HepG2 (cell line): ENCODE data around the gene HYDIN. TPM values are rescaled to one million over a fixed set of nuclear protein-coding genes. Genes with fewer than 3 reads are reported as not detected.

Experiments
- DMAP1 ChIP-seq: IDR thresholded peaks from 2 replicates; pipeline ENCODE4 v1.6.1; 2016
- FOXP1 ChIP-seq, 2 experiments: fragments of 450-650 bp in 1 of 2; IDR thresholded peaks; 2 replicates each; pipeline ENCODE4 v1.6.1; 2017 to 2018; ENCODE audit warnings: antibody characterized with exemption in 1 of 2
- HOXA3 ChIP-seq: sonication (generic); formaldehyde crosslinking; IDR thresholded peaks from 2 replicates; pipeline ENCODE4 v1.5.0; 2020; ENCODE audit warnings: missing genetic modification reagents
- MTF1 ChIP-seq: sonication (generic); formaldehyde crosslinking; IDR thresholded peaks from 2 replicates; pipeline ENCODE4 v1.5.0; 2020; ENCODE audit warnings: missing genetic modification reagents
- MXD4 ChIP-seq: IDR thresholded peaks from 2 replicates; pipeline ENCODE4 v1.6.1; 2016; ENCODE audit warnings: mild to moderate bottlenecking, missing biosample characterization, missing genetic modification reagents
- STAG1 ChIP-seq: sonication (generic); formaldehyde crosslinking; IDR thresholded peaks from 2 replicates; pipeline ENCODE4 v1.4.0; 2020; ENCODE audit warnings: missing genetic modification reagents
- ZNF180 ChIP-seq: sonication (generic); formaldehyde crosslinking; IDR thresholded peaks from 2 replicates; pipeline ENCODE4 v1.4.0; 2020; ENCODE audit warnings: low read depth, missing genetic modification reagents, borderline replicate concordance
- ZNF253 ChIP-seq: sonication (generic); formaldehyde crosslinking; IDR thresholded peaks from 2 replicates; pipeline ENCODE4 v1.8.0; 2022; ENCODE audit warnings: mild to moderate bottlenecking, missing genetic modification reagents, borderline replicate concordance
- ZNF256 ChIP-seq: sonication (generic); formaldehyde crosslinking; conservative IDR thresholded peaks from 2 replicates; pipeline ENCODE4 v1.4.0; 2020; ENCODE audit warnings: missing genetic modification reagents
- ZNF558 ChIP-seq: sonication (generic); formaldehyde crosslinking; IDR thresholded peaks from 2 replicates; pipeline ENCODE4 v1.9.0; 2022; ENCODE audit warnings: mild to moderate bottlenecking, missing genetic modification reagents, borderline replicate concordance
- polyA plus RNA-seq, 8 experiments: library from polyadenylated mRNA; depleted of rRNA in 3 of 8; stranded (reverse) in 7 of 8; unstranded in 1 of 8; fragments of >200 nt; fragmentation: Illumina TruSeq in 4 of 8; extraction: Trizol in 4 of 8; gene quantifications; 2 replicates each; pipeline versions ENCODE4 v1.2.1 to v1.2.3, GENCODE V29; 2011 to 2016; ENCODE audit warnings: low read depth in 4 of 8, missing spikeins in 1 of 8, mixed read lengths in 1 of 8; ENCODE audit not compliant: insufficient read depth in 1 of 8
- total RNA-seq, 5 experiments: library from RNA; depleted of rRNA; stranded (reverse); fragments of >200 nt; fragmentation: Illumina TruSeq; extraction: Trizol; gene quantifications; 2 replicates each; pipeline ENCODE4 v1.2.3, GENCODE V29; 2016; ENCODE audit warnings: low read depth in 1 of 5
- TF ChIP-seq, protein P1 (sequence below): sonication (generic); formaldehyde crosslinking; IDR thresholded peaks from 2 replicates; pipeline ENCODE4 v1.5.0; 2020; ENCODE audit warnings: missing genetic modification reagents
- TF ChIP-seq, protein P2 (sequence below): sonication (generic); formaldehyde crosslinking; IDR thresholded peaks from 2 replicates; pipeline ENCODE4 v1.5.0; 2020; ENCODE audit warnings: missing genetic modification reagents
- TF ChIP-seq, protein P3 (sequence below), 2 experiments: fragments of 450-650 bp in 1 of 2; sonication (generic) in 1 of 2; formaldehyde crosslinking in 1 of 2; IDR thresholded peaks; 2 replicates each; pipeline versions ENCODE4 v1.6.1 to v1.8.0; 2016 to 2022; ENCODE audit warnings: antibody characterized with exemption in 1 of 2, mild to moderate bottlenecking in 1 of 2, missing genetic modification reagents in 1 of 2
- TF ChIP-seq, protein P4 (sequence below): IDR thresholded peaks from 2 replicates; pipeline ENCODE4 v1.6.1; 2016; ENCODE audit warnings: low read depth, borderline replicate concordance
- TF ChIP-seq, protein P5 (sequence below): IDR thresholded peaks from 2 replicates; pipeline ENCODE4 v1.6.1; 2016; ENCODE audit warnings: missing compliant biosample characterization, missing genetic modification reagents, borderline replicate concordance

The HYDIN gene
- total and polyA plus RNA-seq, 2 of the 13 experiments (the other 11 are each of a cell fraction or from before 2014, with no cell fraction given): not detected

DNA sequence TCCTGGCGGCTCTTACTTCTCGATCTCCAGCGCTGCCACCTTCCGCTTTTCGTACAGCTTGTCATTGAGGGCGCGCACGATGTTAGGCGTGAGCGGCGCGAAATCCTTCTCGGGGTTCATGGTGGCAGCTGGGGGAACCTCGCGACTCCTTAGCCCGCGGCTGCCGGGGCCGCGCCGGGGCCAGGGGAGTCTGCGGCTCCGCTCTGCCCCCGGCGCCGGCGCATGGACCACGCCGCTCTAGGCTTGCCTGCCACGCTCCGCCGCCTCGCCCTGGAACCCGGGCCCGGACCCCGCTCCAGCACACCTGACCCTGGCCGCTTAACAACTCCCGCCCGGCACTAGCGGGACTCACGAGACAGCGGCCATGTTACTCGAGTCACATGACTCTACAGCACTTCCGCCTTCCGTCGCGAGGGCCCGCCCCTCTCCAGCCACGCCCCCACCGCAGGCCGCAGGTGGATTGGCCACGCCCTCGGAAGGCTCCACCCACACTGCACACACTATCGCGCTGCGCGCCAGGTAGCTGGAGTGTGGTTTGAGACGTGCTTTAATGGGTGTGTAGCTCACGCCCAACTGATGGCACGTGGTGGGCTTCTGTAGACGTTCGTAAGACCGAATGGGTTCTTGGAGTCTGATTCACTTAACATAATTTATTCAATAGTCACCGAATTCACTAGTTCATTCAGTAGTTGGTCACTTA, 429.6 kb downstream of the HYDIN start, which contains the start of gene VAC14 (continued):
- no peak for TF ChIP-seq STAG1 (CRISPR knock-in tag)
- peak; percentile 72; the same call in 1 of the 2 replicates for TF ChIP-seq DMAP1 (CRISPR knock-in tag)
- TF ChIP-seq, protein P1, sequence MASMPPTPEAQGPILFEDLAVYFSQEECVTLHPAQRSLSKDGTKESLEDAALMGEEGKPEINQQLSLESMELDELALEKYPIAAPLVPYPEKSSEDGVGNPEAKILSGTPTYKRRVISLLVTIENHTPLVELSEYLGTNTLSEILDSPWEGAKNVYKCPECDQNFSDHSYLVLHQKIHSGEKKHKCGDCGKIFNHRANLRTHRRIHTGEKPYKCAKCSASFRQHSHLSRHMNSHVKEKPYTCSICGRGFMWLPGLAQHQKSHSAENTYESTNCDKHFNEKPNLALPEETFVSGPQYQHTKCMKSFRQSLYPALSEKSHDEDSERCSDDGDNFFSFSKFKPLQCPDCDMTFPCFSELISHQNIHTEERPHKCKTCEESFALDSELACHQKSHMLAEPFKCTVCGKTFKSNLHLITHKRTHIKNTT (CRISPR knock-in tag): no peak
- TF ChIP-seq ZNF256 (CRISPR knock-in tag): peak; percentile 5; the same call in 1 of the 2 replicates
- TF ChIP-seq, protein P2, sequence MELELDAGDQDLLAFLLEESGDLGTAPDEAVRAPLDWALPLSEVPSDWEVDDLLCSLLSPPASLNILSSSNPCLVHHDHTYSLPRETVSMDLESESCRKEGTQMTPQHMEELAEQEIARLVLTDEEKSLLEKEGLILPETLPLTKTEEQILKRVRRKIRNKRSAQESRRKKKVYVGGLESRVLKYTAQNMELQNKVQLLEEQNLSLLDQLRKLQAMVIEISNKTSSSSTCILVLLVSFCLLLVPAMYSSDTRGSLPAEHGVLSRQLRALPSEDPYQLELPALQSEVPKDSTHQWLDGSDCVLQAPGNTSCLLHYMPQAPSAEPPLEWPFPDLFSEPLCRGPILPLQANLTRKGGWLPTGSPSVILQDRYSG (CRISPR knock-in tag): 0 out of 2 replicates have a peak, but pooled peaks have one; percentile 21
- no peak for TF ChIP-seq ZNF253 (CRISPR knock-in tag)
- TF ChIP-seq MTF1 (CRISPR knock-in tag): no peak
- TF ChIP-seq HOXA3 (CRISPR knock-in tag): peak; percentile 92
- TF ChIP-seq, protein P3, sequence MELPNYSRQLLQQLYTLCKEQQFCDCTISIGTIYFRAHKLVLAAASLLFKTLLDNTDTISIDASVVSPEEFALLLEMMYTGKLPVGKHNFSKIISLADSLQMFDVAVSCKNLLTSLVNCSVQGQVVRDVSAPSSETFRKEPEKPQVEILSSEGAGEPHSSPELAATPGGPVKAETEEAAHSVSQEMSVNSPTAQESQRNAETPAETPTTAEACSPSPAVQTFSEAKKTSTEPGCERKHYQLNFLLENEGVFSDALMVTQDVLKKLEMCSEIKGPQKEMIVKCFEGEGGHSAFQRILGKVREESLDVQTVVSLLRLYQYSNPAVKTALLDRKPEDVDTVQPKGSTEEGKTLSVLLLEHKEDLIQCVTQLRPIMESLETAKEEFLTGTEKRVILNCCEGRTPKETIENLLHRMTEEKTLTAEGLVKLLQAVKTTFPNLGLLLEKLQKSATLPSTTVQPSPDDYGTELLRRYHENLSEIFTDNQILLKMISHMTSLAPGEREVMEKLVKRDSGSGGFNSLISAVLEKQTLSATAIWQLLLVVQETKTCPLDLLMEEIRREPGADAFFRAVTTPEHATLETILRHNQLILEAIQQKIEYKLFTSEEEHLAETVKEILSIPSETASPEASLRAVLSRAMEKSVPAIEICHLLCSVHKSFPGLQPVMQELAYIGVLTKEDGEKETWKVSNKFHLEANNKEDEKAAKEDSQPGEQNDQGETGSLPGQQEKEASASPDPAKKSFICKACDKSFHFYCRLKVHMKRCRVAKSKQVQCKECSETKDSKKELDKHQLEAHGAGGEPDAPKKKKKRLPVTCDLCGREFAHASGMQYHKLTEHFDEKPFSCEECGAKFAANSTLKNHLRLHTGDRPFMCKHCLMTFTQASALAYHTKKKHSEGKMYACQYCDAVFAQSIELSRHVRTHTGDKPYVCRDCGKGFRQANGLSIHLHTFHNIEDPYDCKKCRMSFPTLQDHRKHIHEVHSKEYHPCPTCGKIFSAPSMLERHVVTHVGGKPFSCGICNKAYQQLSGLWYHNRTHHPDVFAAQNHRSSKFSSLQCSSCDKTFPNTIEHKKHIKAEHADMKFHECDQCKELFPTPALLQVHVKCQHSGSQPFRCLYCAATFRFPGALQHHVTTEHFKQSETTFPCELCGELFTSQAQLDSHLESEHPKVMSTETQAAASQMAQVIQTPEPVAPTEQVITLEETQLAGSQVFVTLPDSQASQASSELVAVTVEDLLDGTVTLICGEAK (IDR thresholded peaks at IDR 0.05): no peak
- TF ChIP-seq, protein P3 (CRISPR knock-in tag; IDR thresholded peaks at IDR 0.05): peak; percentile 59; the same call in 1 of the 2 replicates
- TF ChIP-seq, protein P4, sequence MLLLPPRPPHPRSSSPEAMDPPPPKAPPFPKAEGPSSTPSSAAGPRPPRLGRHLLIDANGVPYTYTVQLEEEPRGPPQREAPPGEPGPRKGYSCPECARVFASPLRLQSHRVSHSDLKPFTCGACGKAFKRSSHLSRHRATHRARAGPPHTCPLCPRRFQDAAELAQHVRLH (CRISPR knock-in tag): 0 out of 2 replicates have a peak, but pooled peaks have one; percentile 82
- no peak for TF ChIP-seq FOXP1 (IDR thresholded peaks at IDR 0.05)
- 0 out of 2 replicates have a peak, but pooled peaks have one; percentile 14 for TF ChIP-seq FOXP1 (CRISPR knock-in tag; IDR thresholded peaks at IDR 0.05)
- 0 out of 2 replicates have a peak, but pooled peaks have one; percentile 78 for TF ChIP-seq ZNF558 (CRISPR knock-in tag)
- no peak for TF ChIP-seq ZNF180
- peak; percentile 98 for TF ChIP-seq MXD4 (CRISPR knock-in tag)
- TF ChIP-seq, protein P5, sequence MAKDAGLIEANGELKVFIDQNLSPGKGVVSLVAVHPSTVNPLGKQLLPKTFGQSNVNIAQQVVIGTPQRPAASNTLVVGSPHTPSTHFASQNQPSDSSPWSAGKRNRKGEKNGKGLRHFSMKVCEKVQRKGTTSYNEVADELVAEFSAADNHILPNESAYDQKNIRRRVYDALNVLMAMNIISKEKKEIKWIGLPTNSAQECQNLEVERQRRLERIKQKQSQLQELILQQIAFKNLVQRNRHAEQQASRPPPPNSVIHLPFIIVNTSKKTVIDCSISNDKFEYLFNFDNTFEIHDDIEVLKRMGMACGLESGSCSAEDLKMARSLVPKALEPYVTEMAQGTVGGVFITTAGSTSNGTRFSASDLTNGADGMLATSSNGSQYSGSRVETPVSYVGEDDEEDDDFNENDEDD (CRISPR knock-in tag): peak; percentile 85
